Esophagus squamous epithelium (tissue), 5 donors: ENCODE results near the gene ERC1. TPM values are rescaled to one million over a fixed set of nuclear protein-coding genes. Genes with fewer than 3 reads are reported as not detected.

Experiments
- DNase-seq: peaks from one replicate; lab custom pipeline; 2025; lab: John Stamatoyannopoulos, UW
- H3K27ac ChIP-seq, 4 donors: fragments of 200-600 bp; sonication (generic); one replicate each; pipeline ENCODE4 v1.5.1; 2016 to 2019; ENCODE audit warnings: mild to moderate bottlenecking in 1 of 4
- H3K27me3 ChIP-seq, 4 donors: fragments of 200-600 bp; sonication (generic); 1 replicate in 3 of 4; 2 replicates in 1 of 4; pipeline versions ENCODE4 v1.5.1 to v1.6.0; 2017 to 2021; ENCODE audit warnings: antibody characterized with exemption in 1 of 4
- H3K36me3 ChIP-seq, 3 donors: fragments of 200-600 bp; sonication (generic); one replicate each; pipeline ENCODE4 v1.5.1; 2016 to 2019
- H3K4me1 ChIP-seq, 3 donors: fragments of 200-600 bp; sonication (generic); one replicate each; pipeline ENCODE4 v1.5.1; 2017 to 2019
- H3K4me3 ChIP-seq, 4 donors: fragments of 200-600 bp; sonication (generic); 1 replicate in 3 of 4; 2 replicates in 1 of 4; pipeline ENCODE4 v1.5.1; 2016 to 2019; ENCODE audit warnings: mild to moderate bottlenecking in 2 of 4, moderate library complexity in 1 of 4
- H3K9me3 ChIP-seq, 3 donors: fragments of 200-600 bp; sonication (generic); one replicate each; pipeline ENCODE4 v1.5.1; 2016 to 2019
- POLR2A ChIP-seq, 4 donors: fragments of 450-650 bp; IDR thresholded peaks; one replicate each; pipeline ENCODE4 v1.6.1; 2017; ENCODE audit warnings: antibody characterized with exemption in 4 of 4, mild to moderate bottlenecking in 4 of 4, moderate library complexity in 3 of 4
- WGBS, 2 donors: methylation state at CpG; one replicate each; pipeline ENCODE4 v1.1.5; 2018; 5-methylcytosine and 5-hydroxymethylcytosine counted together
- intact Hi-C: fragments of 100-400 bp; cut with DNase I; formaldehyde crosslinking; loops from one replicate; pipeline ENCODE4 v1.15.0; 2022
- total RNA-seq, 4 donors: library from RNA; depleted of rRNA; stranded (reverse); fragments of >200 nt; gene quantifications; one replicate each; pipeline ENCODE4 v1.1.0, GENCODE V29; 2016
- TF ChIP-seq, protein P1 (sequence below), 6 experiments: fragments of 450-650 bp in 4 of 6; fragments of 200-600 bp in 2 of 6; sonication (generic) in 2 of 6; IDR thresholded peaks; one replicate each; pipeline ENCODE4 v1.5.1; 2016 to 2019; ENCODE audit warnings: antibody characterized with exemption in 6 of 6, mild to moderate bottlenecking in 4 of 6, moderate library complexity in 4 of 6
- donor health status: DM: yes; HTN: yes; CAD: no.

ERC1 gene
- total RNA-seq, 4 donors from 2014 or later, result 19.0 to 50.7 (median 37.5) TPM

DNA sequence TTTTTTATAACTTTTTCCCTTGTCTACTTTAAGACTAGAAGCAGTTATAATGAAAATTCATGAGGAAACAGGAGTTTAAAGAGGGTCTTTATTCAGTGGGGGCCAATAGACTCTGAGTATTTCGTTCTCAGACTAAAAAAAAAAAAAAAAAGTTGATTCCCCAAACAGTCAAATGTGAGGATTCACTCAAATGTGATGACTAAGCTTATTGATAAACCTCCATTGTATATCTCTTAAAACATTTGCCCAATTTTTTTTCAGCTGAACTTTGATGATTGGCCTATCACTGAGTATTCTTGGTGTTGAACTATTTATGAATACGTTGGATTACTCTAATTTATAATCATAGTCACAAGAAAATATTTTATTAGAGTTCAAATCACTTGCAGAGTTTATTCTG, 265.3 kb downstream of the ERC1 start:
- no peaks in the 10 kb centered on the region for H3K4me1 ChIP-seq
- WGBS, 2 donors, result 88 to 94% methylated on average over 2 of the region's 2 CpGs
- intact Hi-C loops, result no loop called here

DNA sequence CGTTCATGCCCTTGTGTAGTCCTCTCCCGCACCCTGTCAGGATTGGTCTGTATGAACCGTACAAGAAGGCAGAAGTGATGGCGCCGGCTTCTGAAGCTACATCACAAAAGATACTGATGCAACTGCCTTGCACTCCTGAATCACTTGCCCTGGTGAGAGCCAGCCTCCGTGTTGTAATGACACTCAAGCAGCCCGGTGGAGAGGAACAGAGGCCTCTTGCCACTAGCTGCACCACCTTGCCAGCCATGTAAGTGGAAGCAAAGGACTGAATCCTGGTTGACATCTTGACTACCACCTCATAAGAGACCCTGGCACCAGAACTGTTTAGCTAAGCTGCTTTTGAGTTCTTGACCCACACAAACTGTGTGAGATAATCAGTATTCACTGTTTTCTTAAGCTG, 266.0 kb downstream of the ERC1 start:
- DNase-seq, result no peak
- H3K4me1 ChIP-seq, result no peaks in the 10 kb centered on the region
- no peaks in the 10 kb centered on the region for H3K9me3 ChIP-seq
- H3K27me3 ChIP-seq, result no peaks in the 10 kb centered on the region
- peaks cover 0 to 23% (median 0%) of the 10 kb centered on the region in 3 donors for H3K36me3 ChIP-seq
- TF ChIP-seq, protein P1, sequence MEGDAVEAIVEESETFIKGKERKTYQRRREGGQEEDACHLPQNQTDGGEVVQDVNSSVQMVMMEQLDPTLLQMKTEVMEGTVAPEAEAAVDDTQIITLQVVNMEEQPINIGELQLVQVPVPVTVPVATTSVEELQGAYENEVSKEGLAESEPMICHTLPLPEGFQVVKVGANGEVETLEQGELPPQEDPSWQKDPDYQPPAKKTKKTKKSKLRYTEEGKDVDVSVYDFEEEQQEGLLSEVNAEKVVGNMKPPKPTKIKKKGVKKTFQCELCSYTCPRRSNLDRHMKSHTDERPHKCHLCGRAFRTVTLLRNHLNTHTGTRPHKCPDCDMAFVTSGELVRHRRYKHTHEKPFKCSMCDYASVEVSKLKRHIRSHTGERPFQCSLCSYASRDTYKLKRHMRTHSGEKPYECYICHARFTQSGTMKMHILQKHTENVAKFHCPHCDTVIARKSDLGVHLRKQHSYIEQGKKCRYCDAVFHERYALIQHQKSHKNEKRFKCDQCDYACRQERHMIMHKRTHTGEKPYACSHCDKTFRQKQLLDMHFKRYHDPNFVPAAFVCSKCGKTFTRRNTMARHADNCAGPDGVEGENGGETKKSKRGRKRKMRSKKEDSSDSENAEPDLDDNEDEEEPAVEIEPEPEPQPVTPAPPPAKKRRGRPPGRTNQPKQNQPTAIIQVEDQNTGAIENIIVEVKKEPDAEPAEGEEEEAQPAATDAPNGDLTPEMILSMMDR (IDR thresholded peaks at IDR 0.05), result no peak
- 92 to 96% methylated on average over 7 of the region's 7 CpGs for WGBS, 2 donors
- H3K27ac ChIP-seq, result no peak overlapping the region
- intact Hi-C loops, result no loop called here
- H3K4me3 ChIP-seq, result no peak overlapping the region

More for the DNA sequence above, 265.3 kb downstream of the ERC1 start:
- no peak for TF ChIP-seq POLR2A (IDR thresholded peaks at IDR 0.05)
- TF ChIP-seq, protein P1 (IDR thresholded peaks at IDR 0.05), result no peak
- no peak for DNase-seq
- no peak overlapping the region for H3K27ac ChIP-seq
- H3K9me3 ChIP-seq, result no peaks in the 10 kb centered on the region
- no peak overlapping the region for H3K4me3 ChIP-seq
- H3K36me3 ChIP-seq, result peaks cover 0 to 16% (median 0%) of the 10 kb centered on the region in 3 donors
- no peaks in the 10 kb centered on the region for H3K27me3 ChIP-seq

GRCh38 chr12:1262011-1262410, 271.0 kb downstream of the ERC1 start:
- no peak overlapping the region for H3K4me3 ChIP-seq
- no peak for DNase-seq
- no peaks in the 10 kb centered on the region for H3K9me3 ChIP-seq
- intact Hi-C loops, result no loop called here
- no peak for TF ChIP-seq POLR2A (IDR thresholded peaks at IDR 0.05)
- TF ChIP-seq, protein P1 (IDR thresholded peaks at IDR 0.05), result no peak
- 82 to 94% methylated on average over 2 of the region's 2 CpGs for WGBS, 2 donors
- H3K27me3 ChIP-seq, result no peaks in the 10 kb centered on the region
- no peaks in the 10 kb centered on the region for H3K4me1 ChIP-seq
- no peak overlapping the region for H3K27ac ChIP-seq
- peaks cover 0 to 62% (median 0%) of the 10 kb centered on the region in 3 donors for H3K36me3 ChIP-seq

DNA sequence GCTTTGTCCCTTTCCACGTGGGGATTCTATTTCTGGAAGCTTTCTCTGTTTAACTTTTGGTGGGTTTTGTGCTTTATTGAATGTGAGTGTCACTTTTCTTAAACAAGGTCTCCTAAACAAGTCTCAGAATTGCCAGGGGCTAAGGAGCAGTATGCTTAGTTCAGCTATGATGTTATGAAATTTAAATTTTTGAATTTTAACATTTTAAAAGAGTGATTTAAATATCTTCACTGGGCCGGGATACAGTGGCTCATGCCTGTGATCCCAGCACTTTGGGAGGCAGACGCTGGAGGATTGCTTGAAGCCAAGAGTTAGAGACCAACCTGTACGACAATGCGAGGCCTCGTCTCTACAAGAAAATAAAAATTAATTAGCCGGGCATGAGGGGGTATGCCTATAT, 276.2 kb downstream of the ERC1 start:
- peaks cover 0 to 68% (median 0%) of the 10 kb centered on the region in 3 donors for H3K36me3 ChIP-seq
- no peak overlapping the region for H3K27ac ChIP-seq
- no peaks in the 10 kb centered on the region for H3K9me3 ChIP-seq
- no peak for TF ChIP-seq POLR2A (IDR thresholded peaks at IDR 0.05)
- TF ChIP-seq, protein P1 (IDR thresholded peaks at IDR 0.05), result no peak
- no peak for DNase-seq
- intact Hi-C loops, result no loop called here
- 87 to 90% methylated on average over 7 of the region's 7 CpGs for WGBS, 2 donors
- no peaks in the 10 kb centered on the region for H3K27me3 ChIP-seq
- H3K4me1 ChIP-seq, result no peaks in the 10 kb centered on the region
- H3K4me3 ChIP-seq, result no peak overlapping the region

GRCh38 chr12:1272142-1272541, 281.1 kb downstream of the ERC1 start:
- intact Hi-C loops, result no loop called here
- TF ChIP-seq POLR2A (IDR thresholded peaks at IDR 0.05), result no peak
- TF ChIP-seq, protein P1 (IDR thresholded peaks at IDR 0.05), result no peak
- no peak overlapping the region for H3K4me3 ChIP-seq
- peaks cover 0 to 25% (median 0%) of the 10 kb centered on the region in 3 donors for H3K36me3 ChIP-seq
- WGBS, 2 donors, result 80 to 83% methylated on average over 3 of the region's 3 CpGs
- no peaks in the 10 kb centered on the region for H3K4me1 ChIP-seq
- H3K9me3 ChIP-seq, result no peaks in the 10 kb centered on the region
- no peak for DNase-seq
- no peaks in the 10 kb centered on the region for H3K27me3 ChIP-seq
- H3K27ac ChIP-seq, result no peak overlapping the region
